Measurements from ENCODE around the gene HERC3.
"Not testable (repeated sequence)": the region's sequence is repeated elsewhere in the genome, so short reads cannot be mapped to it uniquely, and the experiment has no call there.

DNA sequence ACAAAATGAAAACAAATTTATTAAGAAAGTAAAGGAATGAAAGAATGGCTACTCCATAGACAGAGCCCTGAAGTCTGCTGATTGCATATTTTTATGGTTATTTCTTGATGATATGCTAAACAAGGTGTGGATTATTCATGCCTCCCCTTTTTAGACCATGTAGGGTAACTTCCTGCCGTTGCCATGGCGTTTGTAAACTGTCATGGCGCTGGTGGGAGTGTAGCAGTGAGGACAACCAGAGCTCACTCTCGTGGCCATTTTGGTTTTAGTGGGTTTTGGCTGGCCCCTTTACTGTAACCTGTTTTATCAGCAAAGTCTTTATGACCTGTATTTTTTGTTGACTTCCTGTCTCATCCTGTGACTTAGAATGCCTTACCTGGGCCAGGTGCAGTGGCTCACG is 17.5 kb downstream of the HERC3 start:
- TF ChIP-seq, protein P1, sequence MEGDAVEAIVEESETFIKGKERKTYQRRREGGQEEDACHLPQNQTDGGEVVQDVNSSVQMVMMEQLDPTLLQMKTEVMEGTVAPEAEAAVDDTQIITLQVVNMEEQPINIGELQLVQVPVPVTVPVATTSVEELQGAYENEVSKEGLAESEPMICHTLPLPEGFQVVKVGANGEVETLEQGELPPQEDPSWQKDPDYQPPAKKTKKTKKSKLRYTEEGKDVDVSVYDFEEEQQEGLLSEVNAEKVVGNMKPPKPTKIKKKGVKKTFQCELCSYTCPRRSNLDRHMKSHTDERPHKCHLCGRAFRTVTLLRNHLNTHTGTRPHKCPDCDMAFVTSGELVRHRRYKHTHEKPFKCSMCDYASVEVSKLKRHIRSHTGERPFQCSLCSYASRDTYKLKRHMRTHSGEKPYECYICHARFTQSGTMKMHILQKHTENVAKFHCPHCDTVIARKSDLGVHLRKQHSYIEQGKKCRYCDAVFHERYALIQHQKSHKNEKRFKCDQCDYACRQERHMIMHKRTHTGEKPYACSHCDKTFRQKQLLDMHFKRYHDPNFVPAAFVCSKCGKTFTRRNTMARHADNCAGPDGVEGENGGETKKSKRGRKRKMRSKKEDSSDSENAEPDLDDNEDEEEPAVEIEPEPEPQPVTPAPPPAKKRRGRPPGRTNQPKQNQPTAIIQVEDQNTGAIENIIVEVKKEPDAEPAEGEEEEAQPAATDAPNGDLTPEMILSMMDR (IDR thresholded peaks at IDR 0.05): not testable (repeated sequence)
- not testable (repeated sequence) for TF ChIP-seq POLR2A (IDR thresholded peaks at IDR 0.05)

Data from lower leg skin (tissue), 3 donors.